ENCODE data around the gene ZNF783. TPM values are rescaled to one million over a fixed set of nuclear protein-coding genes. Genes with fewer than 3 reads are reported as not detected.

The ZNF783 gene
- total and polyA plus RNA-seq, 2 of the 8 experiments (the other 6 are each of a cell fraction or from before 2014, with no cell fraction given): 7.3 to 8.2 TPM

DNA sequence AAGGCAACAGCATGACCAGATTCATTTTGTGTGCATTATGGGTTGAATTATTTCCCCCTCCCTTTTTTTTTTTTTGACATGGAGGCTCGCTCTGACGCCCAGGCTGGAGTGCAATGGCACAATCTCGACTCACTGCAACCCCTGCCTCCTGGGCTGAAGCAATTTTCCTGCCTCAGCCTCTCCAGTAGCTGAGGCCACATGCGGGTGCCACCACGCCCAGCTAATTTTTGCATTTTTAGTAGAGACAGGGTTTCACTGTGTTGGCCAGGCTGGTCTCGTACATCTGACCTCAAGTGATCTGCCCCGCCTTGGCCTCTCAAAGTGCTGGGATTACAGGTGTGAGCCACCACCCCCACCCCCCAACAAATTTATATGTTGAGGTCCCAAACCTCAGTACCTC, 42.0 kb downstream of the ZNF783 start:
- Histone ChIP-seq H3K23ac (ENCODE audit: insufficient read length) (no peak overlapping the region), H3K27ac (ENCODE audit: low read depth, low read length) (no peak overlapping the region), H3K4me2 (ENCODE audit: insufficient read depth in 1 of 2, low read depth in 2 of 2, low read length in 2 of 2) (no peak overlapping the region), H3K23me2 (ENCODE audit: low read depth, low read length) (no peaks in the 10 kb centered on the region), H2BK5ac (ENCODE audit: low read depth, low read length) (no peak overlapping the region), H3K36me3 (ENCODE audit: control insufficient read depth in 2 of 4, insufficient read depth in 4 of 4, low read length in 3 of 4) (no peaks in the 10 kb centered on the region), H3K4me1 (replicated peaks in 1 of 4; ENCODE audit: control insufficient read depth in 3 of 4, insufficient read depth in 4 of 4, low read length in 3 of 4) (0 out of 7 replicates have a peak, but pooled peaks cover 0 to 4% (median 0%) of the 10 kb centered on the region in 4 experiments), H3K9ac (replicated peaks in 1 of 4; ENCODE audit: extremely low read depth in 1 of 4, low read depth in 3 of 4, low read length in 3 of 4) (no peak overlapping the region), H2BK20ac (ENCODE audit: low read length) (no peak overlapping the region), H3K79me2 (ENCODE audit: control insufficient read depth in 1 of 2, insufficient read depth in 2 of 2, low read length in 2 of 2) (no peaks in the 10 kb centered on the region), H4K20me1 (replicated peaks in 1 of 2; ENCODE audit: control insufficient read depth in 1 of 2, insufficient read depth in 2 of 2, low read length in 2 of 2) (no peaks in the 10 kb centered on the region), H2BK15ac (ENCODE audit: low read length) (no peak overlapping the region), H3K27me3 (replicated peaks in 1 of 4; ENCODE audit: control insufficient read depth in 3 of 4, extremely low read depth in 1 of 4, insufficient read depth in 3 of 4, low read length in 3 of 4) (no peaks in the 10 kb centered on the region), H3K4ac (replicated peaks; ENCODE audit: insufficient read length, low read depth, low read length) (no peak overlapping the region), H3K14ac (ENCODE audit: insufficient read length) (no peak overlapping the region), H4K5ac (ENCODE audit: insufficient read length, low read depth, low read length) (no peak overlapping the region), H3K18ac (ENCODE audit: extremely low read depth, low read length) (no peak overlapping the region), H4K91ac (replicated peaks; ENCODE audit: insufficient read length, low read length) (no peak overlapping the region), H4K8ac (ENCODE audit: extremely low read depth, insufficient read depth, low read length) (no peak overlapping the region), H2AFZ (ENCODE audit: low read length) (no peak overlapping the region), H2BK120ac (replicated peaks; ENCODE audit: low read depth, low read length) (no peak overlapping the region), H3K56ac (replicated peaks; ENCODE audit: insufficient read length, low read depth, low read length) (no peak overlapping the region), H3K9me3 (ENCODE audit: insufficient read depth in 2 of 2, low read depth in 1 of 2, low read length in 1 of 2) (peaks cover 0 to under 1% of the 10 kb centered on the region in 2 experiments; a peak in 1 of 4 replicates), H3K4me3 (ENCODE audit: extremely low read depth in 1 of 4, insufficient read depth in 2 of 4, low read depth in 3 of 4, low read length in 4 of 4) (no peak overlapping the region), H2BK12ac (ENCODE audit: low read depth, low read length) (no peak overlapping the region), H3K79me1 (ENCODE audit: low read depth, low read length) (no peaks in the 10 kb centered on the region), H2AK5ac (ENCODE audit: low read depth, low read length) (no peak overlapping the region)
- POLR2A ChIA-PET (ENCODE audit: partially characterized antibody): no interaction called here
- CTCF ChIA-PET (ENCODE audit: partially characterized antibody): interaction anchor here (0.6 to 1.0 kb wide), 3 partner anchors 10 to 73 kb away, joined by 3 to 4 read pairs (median 3); no protein-coding TSS in a partner anchor
- DNase-seq (ENCODE audit: low read depth in 1 of 2, low spot score in 2 of 2) (no peak), FAIRE-seq (no peak)
- WGBS, 2 experiments (ENCODE audit: extremely low coverage in 1 of 2, insufficient coverage in 1 of 2, insufficient read length in 1 of 2, insufficient replicate concordance in 2 of 2, low coverage in 1 of 2, low lambda C conversion rate in 2 of 2, missing lambda C conversion rate in 1 of 2): 88% methylated on average over 7 of the region's 7 CpGs; no CpG with 5 or more reads in 1 of the 2 experiments
- no peak for TF ChIP-seq PHF8 (conservative IDR thresholded peaks at IDR 0.05; ENCODE audit: low read depth, low read length)
- no peak for TF ChIP-seq CHD1 (IDR thresholded peaks at IDR 0.05; ENCODE audit: low read depth, low read length)
- no peak for TF ChIP-seq RAD21 (IDR thresholded peaks at IDR 0.05 in 1 of 2, conservative IDR thresholded peaks at IDR 0.05 in 1 of 2; ENCODE audit: low read depth in 2 of 2, low read length in 2 of 2)
- TF ChIP-seq ASH2L (IDR thresholded peaks at IDR 0.05; ENCODE audit: low read length): no peak
- TF ChIP-seq, protein P1, sequence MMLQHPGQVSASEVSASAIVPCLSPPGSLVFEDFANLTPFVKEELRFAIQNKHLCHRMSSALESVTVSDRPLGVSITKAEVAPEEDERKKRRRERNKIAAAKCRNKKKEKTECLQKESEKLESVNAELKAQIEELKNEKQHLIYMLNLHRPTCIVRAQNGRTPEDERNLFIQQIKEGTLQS (IDR thresholded peaks at IDR 0.05; ENCODE audit: insufficient read depth, low read depth, low read length): no peak
- no peak for TF ChIP-seq JUND (IDR thresholded peaks at IDR 0.05; ENCODE audit: low read length)
- TF ChIP-seq NANOG (IDR thresholded peaks at IDR 0.05; ENCODE audit: insufficient read depth, low read depth, low read length, poor library complexity, severe bottlenecking): no peak
- no peak for TF ChIP-seq JUN (IDR thresholded peaks at IDR 0.05; ENCODE audit: low read depth, low read length)
- no peak for TF ChIP-seq EZH2 (IDR thresholded peaks at IDR 0.05; ENCODE audit: low read depth, low read length, severe bottlenecking)
- no peak for TF ChIP-seq SIN3A (conservative IDR thresholded peaks at IDR 0.05 in 1 of 2, IDR thresholded peaks at IDR 0.05 in 1 of 2; ENCODE audit: low read depth in 1 of 2, low read length in 2 of 2)
- TF ChIP-seq, protein P2, sequence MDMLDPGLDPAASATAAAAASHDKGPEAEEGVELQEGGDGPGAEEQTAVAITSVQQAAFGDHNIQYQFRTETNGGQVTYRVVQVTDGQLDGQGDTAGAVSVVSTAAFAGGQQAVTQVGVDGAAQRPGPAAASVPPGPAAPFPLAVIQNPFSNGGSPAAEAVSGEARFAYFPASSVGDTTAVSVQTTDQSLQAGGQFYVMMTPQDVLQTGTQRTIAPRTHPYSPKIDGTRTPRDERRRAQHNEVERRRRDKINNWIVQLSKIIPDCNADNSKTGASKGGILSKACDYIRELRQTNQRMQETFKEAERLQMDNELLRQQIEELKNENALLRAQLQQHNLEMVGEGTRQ (IDR thresholded peaks at IDR 0.05; ENCODE audit: low read length): no peak
- no peak for TF ChIP-seq SIX5 (IDR thresholded peaks at IDR 0.05; ENCODE audit: low read depth, low read length)

Data from H1 (cell line).